Measurements from ENCODE around the gene GPBP1L1.

DNA sequence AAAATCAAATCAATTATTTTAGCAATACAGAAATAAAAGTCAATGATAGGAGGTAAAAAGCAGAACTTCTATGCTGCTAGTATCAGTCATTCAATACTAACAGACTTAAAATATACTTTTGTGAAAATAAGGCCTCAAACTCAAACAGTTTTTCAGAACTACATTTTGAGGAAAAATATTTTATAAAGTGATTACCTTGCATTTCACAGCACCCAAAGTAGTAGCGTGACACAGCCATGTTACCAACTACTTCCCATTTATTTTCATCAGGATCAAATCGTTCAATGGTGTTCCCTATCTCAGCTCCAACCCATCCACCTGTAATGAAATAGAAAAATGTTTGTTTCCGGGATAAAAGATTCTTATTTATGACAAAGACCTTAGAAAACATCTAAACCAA is 30.4 kb upstream of the GPBP1L1 start:
- TF ChIP-seq POLR2A (IDR thresholded peaks at IDR 0.05) (no peak), POLR2AphosphoS5 (IDR thresholded peaks at IDR 0.05) (no peak)
